Endometrial microvascular endothelial cells (primary cell): ENCODE results near the gene PLXNA4. TPM values are rescaled to one million over a fixed set of nuclear protein-coding genes. Genes with fewer than 3 reads are reported as not detected.

Experiments used
- in situ Hi-C: cut with HindIII; loops from 2 replicates; pipeline ENCODE4 v1.10.0; 2017; ENCODE audit warnings: low sequenced_read_pairs, low pct_unique_long_range_greater_than_20kb; ENCODE audit errors: inconsistent ontology term
- total RNA-seq: library from RNA; depleted of rRNA; stranded (reverse); fragments of >200 nt; gene quantifications from one replicate; pipeline ENCODE4 v1.2.3, GENCODE V29; 2015; ENCODE audit errors: inconsistent ontology term

Gene PLXNA4
- total RNA-seq, 1 donor from 2014 or later, result 0.19 TPM

DNA sequence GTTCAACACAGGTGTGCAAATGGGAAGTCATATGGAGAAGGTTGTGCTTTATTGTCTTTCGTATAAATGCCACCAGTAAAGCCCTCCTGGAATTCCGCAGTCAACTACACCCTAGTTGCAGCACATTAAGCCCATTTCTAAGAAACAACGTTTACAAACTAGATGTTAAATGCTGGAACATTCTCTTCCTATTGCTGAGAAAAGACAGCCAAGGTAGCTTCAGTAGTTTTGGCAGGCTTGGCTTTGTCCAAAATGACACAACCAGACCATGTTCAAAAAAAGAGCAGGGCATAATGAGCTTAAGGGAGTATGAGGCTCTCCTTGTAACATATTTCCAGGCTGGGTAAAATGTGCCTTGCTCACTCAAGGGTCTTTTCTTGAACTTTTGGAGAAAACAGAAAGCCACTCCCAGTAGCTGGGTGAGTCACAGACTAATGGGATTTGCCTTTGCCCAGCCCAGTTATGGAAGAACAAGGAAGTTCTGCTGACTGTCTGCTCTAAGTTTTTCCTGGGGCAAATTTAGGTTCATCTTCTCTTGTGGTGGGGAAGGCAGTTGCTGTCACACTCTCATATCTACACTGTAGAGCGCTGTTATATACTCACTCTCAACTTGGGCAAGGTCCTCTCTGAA is 238.7 kb downstream of the PLXNA4 start:
- in situ Hi-C loops, result no loop called here

DNA sequence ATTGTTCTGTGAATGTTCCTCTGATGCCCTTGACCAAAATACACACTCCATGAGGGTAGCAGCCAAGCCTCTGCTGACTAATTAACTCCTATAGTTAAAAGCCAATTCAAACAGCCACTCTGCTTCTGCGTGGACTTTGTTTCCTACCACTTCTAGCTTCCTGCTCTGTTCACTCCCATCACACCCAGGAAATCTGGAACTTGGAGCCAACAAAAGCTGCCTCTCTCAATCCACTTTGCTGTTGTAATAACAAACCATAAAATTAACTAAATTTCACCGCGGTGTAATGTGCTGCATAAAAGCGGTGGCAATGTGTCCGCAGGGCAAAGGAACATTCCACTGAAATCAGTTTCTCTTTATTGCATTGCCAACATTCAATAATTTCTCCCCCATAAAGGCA is 239.5 kb downstream of the PLXNA4 start:
- in situ Hi-C loops, result no loop called here

DNA sequence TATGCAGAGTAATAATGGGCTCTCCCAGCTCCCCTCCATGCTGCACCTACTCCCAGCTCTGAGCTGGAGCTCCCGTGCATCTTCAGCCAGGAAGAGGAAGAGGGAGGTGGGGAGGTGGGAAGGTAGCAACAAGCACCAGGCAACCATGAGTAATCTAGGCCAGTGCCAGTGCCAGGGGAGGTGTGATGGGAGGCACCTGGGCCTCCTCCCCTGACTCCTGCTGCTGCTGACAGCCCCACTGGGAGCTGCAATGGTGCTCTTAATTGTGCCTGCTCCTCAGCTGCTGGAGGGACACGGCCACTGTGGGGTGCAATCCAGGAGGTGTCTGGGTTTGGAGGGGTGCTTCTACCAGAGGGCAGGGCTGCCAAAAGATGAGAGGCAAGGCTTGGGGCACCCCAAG is 243.0 kb downstream of the PLXNA4 start:
- in situ Hi-C loops, result no loop called here

DNA sequence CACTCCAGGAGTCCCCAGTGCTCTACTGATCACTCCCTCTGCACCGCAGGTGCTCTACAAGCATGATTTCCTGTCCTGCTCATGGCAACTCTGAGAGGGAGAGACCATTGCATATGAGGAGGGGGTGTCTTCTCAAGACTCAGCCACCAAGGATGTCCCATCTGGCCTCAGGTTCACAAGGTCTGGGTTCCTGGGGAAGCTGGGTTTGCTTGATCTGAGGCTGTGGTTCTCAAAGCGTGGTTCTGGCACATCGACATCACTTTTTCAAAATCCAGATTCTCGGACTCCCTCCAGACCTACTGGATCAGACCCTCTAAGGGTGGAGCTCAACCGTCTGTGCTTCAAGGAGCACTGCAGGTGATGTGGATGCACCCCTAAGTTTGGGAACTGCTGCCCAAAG is 247.5 kb downstream of the PLXNA4 start:
- in situ Hi-C loops, result no loop called here

DNA sequence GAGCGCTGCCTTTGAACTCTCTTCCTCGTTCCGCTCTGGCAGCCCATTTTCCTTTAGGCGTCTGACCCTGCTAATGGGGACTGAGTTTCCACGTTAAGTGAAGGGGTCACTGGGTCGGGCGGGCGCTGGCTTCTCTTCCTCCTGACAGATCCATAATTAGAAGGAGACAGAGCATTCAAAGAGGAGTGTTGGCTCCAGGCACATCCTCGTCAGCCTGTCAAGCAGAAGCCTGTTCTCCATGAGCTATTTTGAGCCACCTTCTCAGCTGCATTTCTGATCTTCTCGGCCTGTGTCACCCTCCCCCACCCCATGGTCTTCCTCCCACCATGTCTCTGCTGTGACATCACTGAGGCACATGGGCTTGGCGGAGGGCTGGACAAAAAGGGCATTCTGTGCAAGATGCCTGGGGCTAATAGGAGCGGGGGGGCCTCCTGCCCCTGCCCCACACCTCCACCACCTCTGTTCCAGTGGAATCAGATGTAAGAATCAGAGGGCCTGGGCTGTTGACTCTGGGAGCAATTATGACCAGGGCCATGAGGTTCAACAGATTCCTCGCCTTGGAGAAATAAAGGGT is 248.1 kb downstream of the PLXNA4 start:
- in situ Hi-C loops, result no loop called here

DNA sequence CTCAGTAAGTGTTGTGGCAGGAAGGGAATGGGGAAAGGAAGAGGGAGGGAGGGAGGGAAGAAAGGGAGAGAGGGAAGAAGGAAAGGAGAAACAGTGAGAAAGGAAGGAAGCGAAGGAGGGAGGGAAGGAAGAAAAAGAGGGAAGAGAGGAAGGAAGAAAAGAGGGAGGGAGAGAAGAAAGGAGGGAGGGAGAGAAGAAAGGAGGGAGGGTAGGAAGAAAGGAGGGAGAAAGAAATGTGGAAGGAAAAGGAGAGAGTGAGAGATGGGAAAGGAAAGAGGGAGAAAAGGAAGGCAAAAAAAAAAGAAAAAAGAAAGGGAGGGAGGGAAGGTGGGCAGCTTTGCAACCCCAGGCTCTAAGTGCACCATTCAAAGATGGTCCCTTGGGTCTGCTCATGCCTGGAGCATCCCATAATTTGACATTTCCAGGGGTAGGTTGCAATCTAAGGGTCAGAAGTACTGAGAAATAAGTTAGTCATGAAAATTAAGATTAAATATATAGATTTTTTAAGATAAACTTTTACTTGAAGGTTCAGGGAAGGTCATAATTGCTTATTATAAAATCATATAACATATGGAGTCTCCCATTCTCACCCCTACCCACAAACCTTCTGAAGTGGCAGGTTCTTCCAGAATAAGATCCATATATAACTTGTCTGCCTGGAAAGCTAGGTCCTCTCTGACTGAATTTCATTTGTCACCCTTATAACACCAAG is 249.2 kb downstream of the PLXNA4 start:
- in situ Hi-C loops, result no loop called here

DNA sequence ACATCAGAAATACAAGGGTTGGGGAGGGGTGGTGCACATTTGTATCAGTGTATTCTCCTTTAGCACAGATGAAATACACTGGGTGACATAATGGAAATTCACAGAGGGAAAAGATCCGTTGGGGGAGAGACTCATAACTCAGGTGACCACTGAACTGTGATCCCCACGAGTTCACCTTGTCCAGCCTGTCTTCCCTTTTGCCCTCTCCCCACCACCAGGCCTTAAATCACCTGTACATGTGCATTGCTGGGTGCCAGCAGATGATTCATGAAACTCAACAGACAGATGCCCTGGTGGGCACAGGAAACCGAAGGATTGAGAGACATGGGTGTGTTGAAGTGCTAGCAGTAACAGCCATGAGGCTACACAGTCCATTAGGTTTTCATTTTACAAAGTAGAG is 253.3 kb downstream of the PLXNA4 start:
- in situ Hi-C loops, result no loop called here

DNA sequence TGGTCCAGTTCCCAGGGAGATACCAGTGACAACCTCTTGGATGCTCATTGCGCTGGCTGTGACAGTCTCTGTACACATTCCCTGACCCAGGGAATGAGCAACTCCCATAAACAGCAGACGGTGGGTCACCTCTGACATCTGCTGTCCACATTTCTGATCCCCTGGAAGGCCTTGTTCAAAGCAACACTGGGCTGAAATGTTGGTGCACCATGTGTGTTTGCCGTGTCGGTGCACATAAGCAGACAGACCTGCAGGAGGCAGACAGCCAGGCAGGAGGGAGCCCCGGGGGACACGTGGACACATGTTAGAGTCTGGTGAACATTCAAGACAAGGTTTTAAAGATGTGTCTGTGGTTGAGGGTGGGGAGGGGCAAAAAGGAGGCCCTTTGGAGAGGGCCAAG is 254.9 kb downstream of the PLXNA4 start:
- in situ Hi-C loops, result no loop called here

DNA sequence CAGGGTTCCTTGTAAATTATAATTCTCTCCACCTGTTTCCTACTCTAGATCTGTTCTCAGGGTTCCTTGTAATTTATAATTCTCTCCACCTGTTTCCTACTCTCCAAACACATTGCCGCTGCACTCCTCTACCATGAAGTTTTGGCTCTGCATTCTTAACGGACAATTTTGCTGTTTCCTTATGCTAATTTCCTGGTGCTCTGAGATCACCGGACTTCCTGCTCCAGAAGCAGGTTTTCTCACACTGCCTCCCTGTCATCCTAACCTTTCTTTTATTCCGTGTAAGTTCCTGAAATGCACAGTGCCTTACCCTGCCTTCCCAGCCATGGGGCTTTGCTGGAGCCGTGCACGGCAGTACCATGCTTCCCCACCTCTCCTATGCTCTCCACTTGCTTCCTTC is 256.8 kb downstream of the PLXNA4 start:
- in situ Hi-C loops, result no loop called here

DNA sequence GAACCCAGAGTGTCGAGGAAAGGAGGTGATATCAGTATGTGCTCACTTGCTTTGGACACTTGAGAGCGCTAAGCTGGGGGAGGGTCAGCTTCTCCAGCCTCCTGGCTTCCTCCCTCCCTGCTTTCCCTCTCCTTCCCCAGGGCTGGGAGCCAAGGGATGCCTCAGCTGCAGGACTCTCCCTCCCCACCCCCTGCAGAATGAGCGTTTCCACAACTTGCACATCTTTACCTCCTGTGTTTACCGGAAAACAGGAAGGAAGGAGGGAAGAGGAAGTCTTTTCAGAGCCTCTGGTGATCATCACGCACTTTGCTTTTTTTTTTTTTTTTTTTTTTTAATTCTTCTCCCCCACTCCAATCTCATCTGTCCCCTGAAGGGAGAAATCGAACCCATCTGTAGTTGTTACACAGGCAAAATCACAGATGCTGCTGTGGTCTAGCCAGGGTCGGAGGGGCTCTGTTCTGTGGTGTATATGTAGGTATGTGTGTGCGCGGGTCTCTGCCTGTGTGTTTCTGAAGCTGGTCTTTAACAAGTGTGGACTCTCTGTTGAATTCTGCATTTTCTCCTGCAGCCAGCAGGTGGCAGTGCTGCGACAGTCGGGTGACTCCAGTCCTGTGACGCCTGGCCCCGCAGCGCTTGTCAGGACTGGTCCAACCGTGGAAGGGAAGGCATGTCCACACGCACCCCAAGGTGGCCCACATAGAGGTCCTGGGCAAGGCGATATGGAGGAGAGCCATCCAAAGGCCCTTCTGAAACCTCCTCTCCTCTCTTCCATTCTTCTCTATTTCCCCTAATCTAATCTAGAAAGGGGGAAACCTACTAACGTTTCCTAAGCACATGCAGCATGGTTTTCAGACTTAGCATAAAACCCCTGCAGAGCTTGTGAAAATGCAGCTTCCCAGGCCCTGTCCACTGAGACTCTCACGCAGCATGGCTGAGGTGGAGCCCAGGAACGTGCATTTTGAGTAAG is 257.6 kb downstream of the PLXNA4 start:
- in situ Hi-C loops, result no loop called here

DNA sequence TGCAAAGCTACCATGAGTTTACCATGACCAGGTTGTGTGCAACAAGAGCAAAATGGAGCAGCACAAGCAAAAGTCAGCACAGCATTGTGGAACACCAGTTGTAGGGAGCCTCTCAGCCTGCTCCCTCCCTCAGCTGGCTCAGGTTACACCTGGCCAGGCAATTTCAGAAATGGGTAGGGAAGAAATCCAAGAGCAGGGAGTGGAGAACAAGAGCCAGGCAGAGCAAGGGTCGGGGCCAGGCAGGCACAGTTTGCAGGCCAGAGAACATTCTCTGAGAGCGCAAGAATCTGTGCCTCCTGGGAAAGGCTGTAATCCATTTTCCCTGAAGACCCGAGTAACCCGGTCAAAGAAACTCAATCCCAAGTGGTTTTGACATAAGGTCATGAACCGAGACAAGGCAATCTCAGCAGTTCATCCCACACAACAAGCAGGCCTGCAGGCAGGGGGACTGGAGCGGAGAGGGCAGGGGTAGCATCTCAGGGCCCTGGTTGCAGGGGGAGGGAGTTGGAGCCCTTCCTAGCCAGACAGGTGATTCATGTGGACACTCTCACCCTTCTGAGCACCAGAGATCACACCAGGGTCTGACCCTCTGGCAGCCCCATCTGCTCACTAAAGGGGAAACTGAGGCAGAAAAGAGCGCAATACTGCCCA is 258.4 kb downstream of the PLXNA4 start:
- in situ Hi-C loops, result no loop called here

DNA sequence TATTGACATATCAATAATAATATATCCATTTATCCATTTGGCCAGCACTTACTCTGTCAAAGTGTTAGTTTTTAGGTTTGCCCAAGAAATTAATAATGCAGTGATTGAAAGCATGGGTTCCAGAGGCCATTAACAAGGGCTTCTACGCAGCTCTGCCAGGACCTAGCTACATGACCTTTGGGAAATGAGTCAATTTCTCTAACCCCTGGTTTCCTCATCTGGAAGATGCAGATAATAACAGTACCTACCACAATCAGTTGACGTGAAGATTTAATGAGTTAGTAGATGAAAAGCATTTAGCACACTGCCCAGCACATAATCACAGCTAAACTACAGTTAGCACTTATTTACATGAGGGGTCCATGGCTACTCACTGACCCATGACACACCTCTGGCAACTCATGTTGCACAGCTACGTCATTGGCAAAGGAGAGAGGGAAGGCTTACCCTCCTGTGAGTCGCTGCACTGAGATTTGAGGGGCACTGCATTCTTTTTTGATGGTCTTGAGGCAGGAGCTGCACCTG is 263.7 kb downstream of the PLXNA4 start:
- in situ Hi-C loops, result no loop called here

DNA sequence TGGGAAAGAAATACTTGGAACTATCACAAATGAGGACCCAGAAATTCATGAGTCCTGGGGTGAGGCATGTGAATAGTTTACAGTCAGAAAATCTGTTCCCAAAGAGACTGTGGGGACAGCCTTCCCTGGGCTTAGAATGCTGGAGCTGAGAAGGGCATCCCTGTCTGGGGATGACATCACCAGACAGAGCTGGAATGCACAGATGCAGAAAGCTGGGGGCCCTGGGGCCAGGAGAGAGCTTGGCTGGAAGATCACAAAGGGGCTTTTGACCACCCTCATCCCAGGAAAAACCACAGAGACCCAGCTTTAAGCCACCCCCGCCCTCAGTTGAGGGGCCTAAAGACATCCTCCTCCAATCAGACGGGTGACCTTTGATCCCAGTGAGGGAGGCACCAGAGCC is 264.5 kb downstream of the PLXNA4 start:
- in situ Hi-C loops, result no loop called here

DNA sequence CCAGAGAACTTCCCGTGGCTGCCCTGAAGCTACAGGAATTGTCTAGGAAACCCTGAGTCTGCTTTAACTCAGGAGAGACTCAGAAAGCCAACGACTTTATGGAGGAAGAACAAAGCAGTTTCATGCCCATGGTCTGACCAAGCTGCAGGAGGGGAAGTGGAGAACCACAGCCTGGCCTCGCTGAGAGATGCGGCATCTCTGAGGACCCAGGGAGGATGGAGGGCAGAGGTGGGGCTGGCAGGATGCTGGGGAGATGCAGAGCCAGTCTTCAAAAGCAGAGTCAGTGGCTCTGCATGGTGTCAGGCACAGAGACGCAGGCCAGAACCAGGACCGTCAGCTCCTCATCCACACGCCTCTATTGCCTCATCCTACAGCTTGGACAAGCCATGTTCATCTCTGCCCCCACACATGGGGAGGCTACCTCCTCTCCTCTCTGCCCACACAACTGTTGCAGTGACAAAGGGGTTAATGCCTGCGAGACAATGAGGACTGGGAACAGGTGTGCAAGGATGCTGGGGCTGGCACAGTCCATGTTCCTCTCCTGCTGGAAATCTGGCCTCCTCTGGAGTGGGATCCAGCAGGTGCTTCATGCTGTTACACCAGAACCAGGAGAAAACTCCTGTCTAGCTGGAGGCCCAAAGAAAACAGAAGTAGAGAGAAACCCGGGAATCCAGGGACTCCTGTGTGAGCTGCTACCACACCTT is 267.0 kb downstream of the PLXNA4 start:
- in situ Hi-C loops, result no loop called here

DNA sequence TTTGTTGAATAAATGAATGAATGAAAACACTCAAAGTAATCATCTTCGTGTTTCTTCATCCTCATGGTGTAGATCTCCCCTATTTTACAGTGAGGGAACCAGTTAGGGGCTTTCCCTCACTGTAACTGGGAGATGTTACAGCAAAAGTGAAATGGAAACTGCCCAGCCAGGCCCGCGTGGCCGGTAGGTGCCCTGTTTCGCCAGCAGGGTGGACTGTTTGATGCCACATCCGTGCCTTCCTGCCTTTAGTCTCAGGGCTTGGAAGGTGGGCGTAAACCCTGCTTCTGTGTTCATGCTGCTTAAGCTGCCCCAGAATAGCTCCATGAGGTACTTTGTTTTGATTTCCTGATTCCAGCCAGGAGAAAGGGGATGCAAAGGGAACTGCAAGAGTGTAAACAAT is 268.8 kb downstream of the PLXNA4 start:
- in situ Hi-C loops, result no loop called here

DNA sequence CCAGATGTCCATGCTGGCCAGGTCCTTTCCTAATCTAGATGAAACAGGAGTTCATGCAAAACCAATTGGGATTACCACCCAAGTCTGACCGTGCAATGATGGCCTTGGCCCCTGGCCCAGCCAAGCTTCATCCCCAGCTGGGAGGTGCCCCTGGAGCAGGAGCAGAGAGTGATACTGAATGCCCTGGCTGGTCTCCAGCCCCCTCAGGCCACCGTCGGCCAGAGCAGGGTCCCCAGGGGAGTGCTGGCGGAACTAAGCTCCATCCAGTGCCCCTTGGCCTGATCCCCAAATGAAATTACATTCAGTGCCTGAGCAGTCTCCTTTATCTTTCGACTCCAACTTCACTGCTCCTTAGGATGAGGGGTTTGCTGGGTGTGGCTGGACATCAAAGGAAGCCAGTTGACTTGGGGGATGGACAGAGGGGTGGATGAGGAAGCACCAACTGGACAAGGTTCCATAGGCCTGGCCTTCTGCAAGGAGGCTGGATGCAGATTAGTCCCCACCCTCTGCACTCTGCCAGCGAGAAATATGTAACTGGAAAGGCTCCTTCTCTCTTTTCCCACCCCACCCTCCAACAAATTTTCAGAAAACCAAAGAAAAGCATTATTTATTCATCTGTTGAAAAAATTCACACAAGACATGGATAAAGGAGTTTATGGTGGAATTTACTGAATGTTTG is 275.5 kb downstream of the PLXNA4 start:
- in situ Hi-C loops, result no loop called here

DNA sequence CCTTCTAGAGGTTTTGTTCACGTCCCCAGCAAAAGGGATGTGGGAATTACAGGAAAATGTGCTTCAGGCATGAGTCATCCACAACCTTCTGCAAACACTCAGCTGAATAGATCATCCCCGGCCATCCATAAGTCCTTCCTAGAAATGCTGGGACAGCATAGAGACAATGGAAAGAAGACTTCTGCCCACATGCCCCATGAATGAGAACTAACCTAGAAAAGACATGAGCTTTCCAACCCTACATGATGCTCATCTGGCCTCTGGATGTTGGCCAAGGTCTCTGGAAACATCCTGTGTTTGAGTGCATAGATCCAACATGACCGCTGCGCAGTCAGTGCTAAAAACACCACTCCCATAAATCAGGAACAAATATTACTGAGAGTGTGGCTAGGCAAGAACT is 277.5 kb downstream of the PLXNA4 start:
- in situ Hi-C loops, result no loop called here

DNA sequence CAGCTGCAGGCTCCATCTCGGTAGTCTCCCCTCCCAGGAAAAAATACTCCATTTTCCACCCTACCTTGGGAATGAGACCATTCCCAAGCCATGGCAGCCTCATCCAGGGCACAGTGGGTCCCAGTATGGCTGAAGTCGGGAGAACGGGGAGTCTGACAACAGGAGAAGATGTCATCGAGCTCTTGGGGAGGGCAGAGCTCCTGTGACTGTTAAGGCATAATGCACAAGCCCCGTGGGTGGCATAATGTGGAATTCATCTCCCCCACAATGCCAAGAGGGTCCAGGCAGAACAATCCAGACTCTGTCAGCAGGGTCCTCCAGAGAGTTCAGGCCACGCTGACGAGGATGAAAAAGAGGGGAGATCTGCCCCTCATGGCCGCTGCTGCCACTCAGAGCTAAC is 279.4 kb downstream of the PLXNA4 start:
- in situ Hi-C loops, result no loop called here
